SK-N-MC (cell line): ENCODE measurements around the gene GPR21.

Source experiments
- DNase-seq: peaks from one replicate; pipeline ENCODE4 v3.0.0-alpha.2; 2011; ENCODE audit warnings: low read depth, low spot score
- H3K27ac ChIP-seq: fragments of 200-600 bp; sonication (generic); 2 replicates; pipeline ENCODE4 v1.5.1; 2016; ENCODE audit warnings: mixed run types
- H3K36me3 ChIP-seq: fragments of 200-600 bp; sonication (generic); 2 replicates; pipeline ENCODE4 v1.6.1; 2017; ENCODE audit warnings: antibody characterized with exemption, low read length, mixed read lengths; ENCODE audit not compliant: insufficient read depth
- H3K4me3 ChIP-seq: fragments of 200-600 bp; sonication (generic); 2 replicates; pipeline ENCODE4 v1.5.1; 2016
- H3K9ac ChIP-seq: fragments of 200-600 bp; sonication (generic); 2 replicates; pipeline ENCODE4 v1.8.0; 2017; ENCODE audit warnings: mixed run types, mixed read lengths; ENCODE audit not compliant: insufficient read length
- H3K9me3 ChIP-seq: fragments of 200-600 bp; sonication (generic); 2 replicates; pipeline ENCODE4 v1.6.1; 2017; ENCODE audit warnings: low read depth, mild to moderate bottlenecking, antibody characterized with exemption, low read length, moderate library complexity, mixed read lengths
- EZH2 ChIP-seq: fragments of 200-600 bp; sonication (generic); IDR thresholded peaks from one replicate; pipeline ENCODE4 v1.6.1; 2017; ENCODE audit warnings: antibody characterized with exemption
- FOXP2 ChIP-seq: optimal IDR thresholded peaks from 2 replicates; pipeline ENCODE3; 2011; ENCODE audit warnings: mild to moderate bottlenecking, moderate library complexity; ENCODE audit not compliant: insufficient read depth; ENCODE audit errors: extremely low read length, control extremely low read depth
- POLR2AphosphoS5 ChIP-seq: IDR thresholded peaks from 2 replicates; pipeline ENCODE4 v1.6.1; 2012; ENCODE audit warnings: mild to moderate bottlenecking, low read depth, low read length, borderline replicate concordance

GPR21 gene

DNA sequence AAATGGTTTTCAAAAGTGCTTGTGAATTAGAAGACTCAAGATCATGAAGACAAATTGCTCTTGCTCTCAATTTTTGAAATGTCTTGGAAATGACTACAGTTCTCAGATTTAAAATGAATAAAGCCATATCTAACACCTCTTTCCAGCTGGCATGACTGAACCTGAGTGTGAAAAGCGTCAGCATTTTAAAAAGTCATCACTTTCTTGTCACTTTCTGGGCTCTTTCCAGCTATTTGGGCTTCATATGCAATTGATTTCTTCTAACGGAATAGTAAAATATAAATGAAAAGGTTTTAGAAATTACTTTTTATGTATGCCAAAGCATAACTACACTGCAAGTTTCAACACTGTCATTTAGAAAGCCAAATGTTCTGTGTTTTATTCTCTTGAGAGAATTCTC lies 2.3 kb downstream of the GPR21 start:
- H3K9me3 ChIP-seq = no peaks in the 10 kb centered on the region
- DNase-seq = no peak
- no peak overlapping the region for H3K4me3 ChIP-seq
- TF ChIP-seq POLR2AphosphoS5 = no peak
- TF ChIP-seq FOXP2 = no peak
- no peak for TF ChIP-seq EZH2
- no peak overlapping the region for H3K9ac ChIP-seq
- peak overlapping the region; percentile 69 for H3K27ac ChIP-seq
- H3K36me3 ChIP-seq = peaks cover 44% of the 10 kb centered on the region

DNA sequence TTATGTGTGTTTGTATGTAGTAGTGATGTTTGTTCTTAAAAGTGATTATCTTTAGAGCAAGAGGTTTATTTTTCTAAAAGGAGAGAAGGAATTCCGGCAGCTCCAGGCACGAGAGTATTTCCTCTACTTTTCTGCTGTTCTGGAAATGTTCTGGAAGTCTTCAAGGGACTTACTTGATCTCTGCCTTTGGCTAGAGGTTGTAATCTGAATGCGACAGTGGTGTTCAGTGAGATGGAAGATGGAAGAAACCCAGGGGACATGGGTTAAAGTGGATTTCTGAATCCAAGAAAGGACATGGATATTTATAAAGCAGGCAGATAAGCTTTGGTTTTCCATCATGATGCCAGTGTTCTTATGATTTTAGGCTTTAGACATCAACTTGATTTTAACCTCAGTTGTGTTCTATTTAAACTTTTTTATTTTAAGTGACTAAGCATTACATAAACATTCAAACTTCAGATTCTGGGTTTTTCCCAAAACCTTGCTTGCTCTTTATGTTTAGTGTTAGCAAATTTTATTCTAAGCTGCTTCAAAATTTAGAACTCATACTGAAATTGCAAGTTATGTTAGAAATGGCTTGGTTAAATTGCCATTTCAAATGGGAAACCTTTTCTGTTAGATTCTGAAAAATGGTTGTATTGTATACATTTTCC lies 3.6 kb downstream of the GPR21 start:
- H3K4me3 ChIP-seq = no peak overlapping the region
- TF ChIP-seq EZH2 (no peak), POLR2AphosphoS5 (no peak), FOXP2 (no peak)
- DNase-seq = no peak
- peak overlapping the region; percentile 69; the same call in 1 of the 2 replicates for H3K27ac ChIP-seq
- H3K9me3 ChIP-seq = no peaks in the 10 kb centered on the region
- peaks cover 56% of the 10 kb centered on the region for H3K36me3 ChIP-seq
- H3K9ac ChIP-seq = no peak overlapping the region

- no peak overlapping the region for H3K9ac ChIP-seq
Measured at GRCh38 chr9:123039617-123040219, 6.3 kb downstream of the GPR21 start.

DNA sequence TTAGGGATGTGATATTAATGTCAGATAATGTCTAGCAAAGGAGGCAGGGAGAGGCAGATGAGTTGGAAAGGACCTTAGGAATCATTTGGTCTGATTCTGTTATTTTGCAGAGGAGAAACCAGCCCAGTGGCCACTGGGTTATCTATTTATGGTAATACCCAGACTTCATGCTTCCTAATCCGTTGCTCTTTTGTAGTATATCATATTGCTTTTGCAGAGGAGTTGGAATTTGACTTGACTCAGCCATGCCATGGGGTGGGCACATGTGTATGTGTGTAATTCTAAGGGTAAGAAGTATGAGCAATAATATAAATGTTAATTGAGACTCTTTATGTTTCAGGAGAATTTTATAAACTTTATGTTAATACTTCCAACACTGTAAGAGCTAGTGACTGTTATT lies 7.3 kb downstream of the GPR21 start:
- Histone ChIP-seq H3K4me3 (no peak overlapping the region), H3K9ac (no peak overlapping the region), H3K36me3 (peaks cover 50% of the 10 kb centered on the region), H3K27ac (no peak overlapping the region), H3K9me3 (no peaks in the 10 kb centered on the region)
- TF ChIP-seq FOXP2 (no peak), EZH2 (no peak), POLR2AphosphoS5 (no peak)
- DNase-seq = no peak

More at GRCh38 chr9:123039617-123040219, 6.3 kb downstream of the GPR21 start:
- no peaks in the 10 kb centered on the region for H3K9me3 ChIP-seq
- peaks cover 61% of the 10 kb centered on the region for H3K36me3 ChIP-seq
- H3K4me3 ChIP-seq = no peak overlapping the region
- no peak for DNase-seq
- no peak for TF ChIP-seq POLR2AphosphoS5
- no peak for TF ChIP-seq EZH2
- no peak for TF ChIP-seq FOXP2
- H3K27ac ChIP-seq = no peak overlapping the region

DNA sequence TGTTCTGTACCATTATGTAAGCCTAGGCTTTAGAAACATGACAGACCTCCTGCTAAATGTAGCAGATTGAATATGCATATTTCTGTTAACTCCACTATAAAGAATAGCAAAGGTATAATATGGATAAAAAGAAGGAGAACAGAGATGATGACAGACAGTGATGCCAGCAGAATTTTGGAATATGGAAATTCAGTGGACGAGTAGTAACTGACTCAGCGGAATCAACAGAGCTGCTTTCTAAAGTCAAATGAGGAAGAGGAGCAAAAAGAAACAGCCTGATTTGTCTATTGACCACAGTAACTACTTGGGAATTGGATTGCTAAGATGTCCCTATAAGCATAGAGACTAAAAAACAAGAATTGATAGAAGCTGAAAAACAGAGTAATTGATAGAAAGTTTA lies 8.0 kb downstream of the GPR21 start:
- no peak for DNase-seq
- H3K36me3 ChIP-seq = peaks cover 50% of the 10 kb centered on the region
- TF ChIP-seq FOXP2 = no peak
- TF ChIP-seq EZH2 = no peak
- TF ChIP-seq POLR2AphosphoS5 = no peak
- no peak overlapping the region for H3K9ac ChIP-seq
- no peak overlapping the region for H3K27ac ChIP-seq
- no peaks in the 10 kb centered on the region for H3K9me3 ChIP-seq
- H3K4me3 ChIP-seq = no peak overlapping the region

- DNase-seq = no peak
- H3K9me3 ChIP-seq = no peaks in the 10 kb centered on the region
Measured at GRCh38 chr9:123043081-123043939, 9.8 kb downstream of the GPR21 start.

DNA sequence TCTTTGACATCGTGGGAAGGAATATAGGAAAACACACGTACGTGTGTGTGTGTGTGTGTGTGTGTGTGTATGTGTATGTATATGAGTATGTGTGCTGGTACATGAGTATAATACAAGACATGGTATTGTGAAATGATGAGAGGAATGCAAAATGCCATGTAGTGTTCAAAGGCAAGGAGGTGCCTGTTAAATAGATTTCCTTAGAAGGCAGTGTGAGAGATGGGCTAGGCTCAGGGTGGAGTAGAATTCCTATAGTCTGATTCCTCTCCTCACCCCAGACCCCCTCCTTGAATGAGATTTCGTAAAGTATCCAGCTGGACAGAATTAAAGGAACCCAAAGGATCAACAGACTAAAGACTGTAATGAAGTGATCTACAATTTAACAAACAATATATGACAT lies 11.1 kb downstream of the GPR21 start:
- TF ChIP-seq FOXP2 (no peak), POLR2AphosphoS5 (no peak), EZH2 (no peak)
- Histone ChIP-seq H3K4me3 (no peak overlapping the region), H3K9me3 (no peaks in the 10 kb centered on the region), H3K27ac (no peak overlapping the region), H3K9ac (no peak overlapping the region), H3K36me3 (peaks cover 41% of the 10 kb centered on the region)
- no peak for DNase-seq

More at GRCh38 chr9:123043081-123043939, 9.8 kb downstream of the GPR21 start:
- TF ChIP-seq POLR2AphosphoS5 = no peak
- no peak for TF ChIP-seq EZH2
- no peak for TF ChIP-seq FOXP2
- no peak overlapping the region for H3K27ac ChIP-seq
- no peak overlapping the region for H3K9ac ChIP-seq
- no peak overlapping the region for H3K4me3 ChIP-seq
- peaks cover 46% of the 10 kb centered on the region for H3K36me3 ChIP-seq
